MCF 10A (cell line): ENCODE results near the gene FAM180A. TPM values are rescaled to one million over a fixed set of nuclear protein-coding genes. Genes with fewer than 3 reads are reported as not detected.

ENCODE experiments used
- BruUV-seq: library from RNA; stranded (reverse); fragments of 400-500 nt; replicated peaks from 2 replicates; lab custom pipeline; 2021; lab: Mats Ljungman, UMichigan
- CTCF ChIA-PET: fragments of 300-600 bp; sonication (Branson Sonifier 250); formaldehyde crosslinking; extraction: SDS; loops from one replicate; lab custom pipeline; 2021; ENCODE audit warnings: antibody characterized with exemption, inconsistent platforms; lab: Yijun Ruan, JAX
- POLR2A ChIA-PET: fragments of 300-600, 350-650 bp; sonication (Branson Sonifier 250); formaldehyde crosslinking; extraction: SDS; loops from one replicate; lab custom pipeline; 2020; ENCODE audit warnings: antibody characterized with exemption, inconsistent platforms; lab: Yijun Ruan, JAX
- DNase-seq: peaks from one replicate; pipeline ENCODE4 v3.0.0-alpha.2; 2018; ENCODE audit not compliant: unreplicated experiment
- H3K27ac Mint-ChIP-seq: one replicate; pipeline ENCODE4 v1.8.0; 2022; ENCODE audit warnings: mild to moderate bottlenecking, low read depth, mixed read lengths; ENCODE audit not compliant: unreplicated experiment
- H3K27me3 Mint-ChIP-seq: one replicate; pipeline ENCODE4 v1.8.0; 2022; ENCODE audit warnings: mixed read lengths; ENCODE audit not compliant: insufficient read depth, unreplicated experiment
- H3K36me3 Mint-ChIP-seq: one replicate; pipeline ENCODE4 v1.8.0; 2022; ENCODE audit warnings: mild to moderate bottlenecking, moderate library complexity, mixed read lengths; ENCODE audit not compliant: insufficient read depth, unreplicated experiment
- H3K4me1 Mint-ChIP-seq: one replicate; pipeline ENCODE4 v1.8.0; 2022; ENCODE audit warnings: mixed read lengths; ENCODE audit not compliant: insufficient read depth, unreplicated experiment
- H3K4me3 Mint-ChIP-seq: one replicate; pipeline ENCODE4 v1.8.0; 2022; ENCODE audit warnings: mild to moderate bottlenecking, moderate library complexity, mixed read lengths; ENCODE audit not compliant: unreplicated experiment
- H3K9me3 Mint-ChIP-seq: one replicate; pipeline ENCODE4 v1.8.0; 2022; ENCODE audit warnings: mixed read lengths; ENCODE audit not compliant: unreplicated experiment
- intact Hi-C: fragments of 100-400 bp; cut with micrococcal nuclease; formaldehyde crosslinking; loops from 2 replicates; pipeline ENCODE4 v1.14.1; 2022
- total RNA-seq: library from RNA; stranded (reverse); gene quantifications from 2 replicates; pipeline ENCODE4 v1.2.3, GENCODE V29; 2022
- TF ChIP-seq, protein P1 (sequence below): fragments of 200-600 bp; IDR thresholded peaks from one replicate; pipeline ENCODE4 v1.8.0; 2022; ENCODE audit warnings: antibody characterized with exemption, mild to moderate bottlenecking; ENCODE audit not compliant: unreplicated experiment

FAM180A gene
- total RNA-seq, 1 experiment from 2014 or later: not detected

GRCh38 chr7:135744938-135745702, 3.5 kb downstream of the FAM180A start:
- peak overlapping the region; percentile 86 for H3K27ac Mint-ChIP-seq

GRCh38 chr7:135743907-135744731, 4.5 kb downstream of the FAM180A start:
- TF ChIP-seq, protein P1, sequence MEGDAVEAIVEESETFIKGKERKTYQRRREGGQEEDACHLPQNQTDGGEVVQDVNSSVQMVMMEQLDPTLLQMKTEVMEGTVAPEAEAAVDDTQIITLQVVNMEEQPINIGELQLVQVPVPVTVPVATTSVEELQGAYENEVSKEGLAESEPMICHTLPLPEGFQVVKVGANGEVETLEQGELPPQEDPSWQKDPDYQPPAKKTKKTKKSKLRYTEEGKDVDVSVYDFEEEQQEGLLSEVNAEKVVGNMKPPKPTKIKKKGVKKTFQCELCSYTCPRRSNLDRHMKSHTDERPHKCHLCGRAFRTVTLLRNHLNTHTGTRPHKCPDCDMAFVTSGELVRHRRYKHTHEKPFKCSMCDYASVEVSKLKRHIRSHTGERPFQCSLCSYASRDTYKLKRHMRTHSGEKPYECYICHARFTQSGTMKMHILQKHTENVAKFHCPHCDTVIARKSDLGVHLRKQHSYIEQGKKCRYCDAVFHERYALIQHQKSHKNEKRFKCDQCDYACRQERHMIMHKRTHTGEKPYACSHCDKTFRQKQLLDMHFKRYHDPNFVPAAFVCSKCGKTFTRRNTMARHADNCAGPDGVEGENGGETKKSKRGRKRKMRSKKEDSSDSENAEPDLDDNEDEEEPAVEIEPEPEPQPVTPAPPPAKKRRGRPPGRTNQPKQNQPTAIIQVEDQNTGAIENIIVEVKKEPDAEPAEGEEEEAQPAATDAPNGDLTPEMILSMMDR: no peak
- Mint-ChIP-seq H3K27ac (peak overlapping the region; percentile 86), H3K36me3 (no peaks in the 10 kb centered on the region), H3K4me1 (peaks cover 30% of the 10 kb centered on the region), H3K27me3 (no peaks in the 10 kb centered on the region), H3K9me3 (no peaks in the 10 kb centered on the region), H3K4me3 (no peak overlapping the region)
- CTCF ChIA-PET: interaction anchor here (0.6 to 1.5 kb wide), 8 partner anchors 17 to 71 kb away, joined by 3 to 6 read pairs (median 4); no protein-coding TSS in a partner anchor
- POLR2A ChIA-PET: interaction anchor here (0.6 to 2.3 kb wide), 6 partner anchors 14 to 82 kb away, joined by 3 to 12 read pairs (median 3); partner anchors contain the start of gene STMP1
- intact Hi-C loops: no loop called here
- DNase-seq: no peak
- no TSS peak for BruUV-seq

More at GRCh38 chr7:135744938-135745702, 3.5 kb downstream of the FAM180A start:
- intact Hi-C loops: loop anchor here (5.0 kb wide), 1 partner anchor 33 kb away; no protein-coding TSS in a partner anchor
- TF ChIP-seq, protein P1: no peak
- ChIA-PET POLR2A (interaction anchor here (0.5 to 2.3 kb wide), 8 partner anchors 13 to 649 kb away, joined by 3 to 12 read pairs (median 3); no protein-coding TSS in a partner anchor), CTCF (interaction anchor here (0.7 to 1.6 kb wide), 6 partner anchors 18 to 73 kb away, joined by 3 to 6 read pairs (median 4); no protein-coding TSS in a partner anchor)
- H3K27me3 Mint-ChIP-seq: no peaks in the 10 kb centered on the region
- BruUV-seq: TSS peak; percentile 54
- H3K9me3 Mint-ChIP-seq: no peaks in the 10 kb centered on the region
- no peaks in the 10 kb centered on the region for H3K36me3 Mint-ChIP-seq
- H3K4me1 Mint-ChIP-seq: peaks cover 30% of the 10 kb centered on the region
- H3K4me3 Mint-ChIP-seq: peak overlapping the region; percentile 22
- peak; percentile 57 for DNase-seq

DNA sequence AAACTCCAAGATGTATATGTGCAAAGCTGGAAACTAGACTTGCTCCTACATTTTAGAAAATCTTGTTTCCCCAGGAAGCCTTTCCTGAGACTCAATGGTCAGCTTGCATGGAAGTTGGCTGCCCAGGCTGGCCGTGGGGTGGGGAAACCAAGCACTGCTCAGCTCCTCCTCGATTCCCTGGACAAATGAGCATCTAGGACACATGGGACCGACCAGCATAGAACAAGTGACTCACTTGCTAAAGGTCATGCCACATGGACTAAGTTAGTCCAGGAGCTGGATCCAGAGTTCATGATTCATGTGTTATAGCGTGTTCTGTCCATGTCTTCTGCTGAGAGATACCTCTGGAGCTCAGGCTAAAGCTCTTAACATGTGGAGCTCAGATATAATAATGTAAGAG, 6.2 kb downstream of the FAM180A start:
- Mint-ChIP-seq H3K9me3 (no peaks in the 10 kb centered on the region), H3K36me3 (no peaks in the 10 kb centered on the region), H3K27ac (no peak overlapping the region), H3K4me1 (peaks cover 30% of the 10 kb centered on the region), H3K4me3 (no peak overlapping the region), H3K27me3 (no peaks in the 10 kb centered on the region)
- intact Hi-C loops: no loop called here
- TF ChIP-seq, protein P1: no peak
- CTCF ChIA-PET: interaction anchor here (1.6 to 1.7 kb wide), 2 partner anchors 70 to 267 kb away, joined by 5 read pairs; no protein-coding TSS in a partner anchor
- POLR2A ChIA-PET: interaction anchor here (0.6 to 0.9 kb wide), 2 partner anchors 9 to 70 kb away, joined by 4 read pairs; no protein-coding TSS in a partner anchor
- DNase-seq: no peak
- no TSS peak for BruUV-seq
